Measurements from ENCODE around the gene ITGB8. TPM values are rescaled to one million over a fixed set of nuclear protein-coding genes. Genes with fewer than 3 reads are reported as not detected.
"Not testable (repeated sequence)": the region's sequence is repeated elsewhere in the genome, so short reads cannot be mapped to it uniquely, and the experiment has no call there.

Gene ITGB8
- total RNA-seq, 3 donors from 2014 or later (not counting 1 experiment from before 2014, with no cell fraction given): 0.39 to 12.8 TPM; not detected in 1

DNA sequence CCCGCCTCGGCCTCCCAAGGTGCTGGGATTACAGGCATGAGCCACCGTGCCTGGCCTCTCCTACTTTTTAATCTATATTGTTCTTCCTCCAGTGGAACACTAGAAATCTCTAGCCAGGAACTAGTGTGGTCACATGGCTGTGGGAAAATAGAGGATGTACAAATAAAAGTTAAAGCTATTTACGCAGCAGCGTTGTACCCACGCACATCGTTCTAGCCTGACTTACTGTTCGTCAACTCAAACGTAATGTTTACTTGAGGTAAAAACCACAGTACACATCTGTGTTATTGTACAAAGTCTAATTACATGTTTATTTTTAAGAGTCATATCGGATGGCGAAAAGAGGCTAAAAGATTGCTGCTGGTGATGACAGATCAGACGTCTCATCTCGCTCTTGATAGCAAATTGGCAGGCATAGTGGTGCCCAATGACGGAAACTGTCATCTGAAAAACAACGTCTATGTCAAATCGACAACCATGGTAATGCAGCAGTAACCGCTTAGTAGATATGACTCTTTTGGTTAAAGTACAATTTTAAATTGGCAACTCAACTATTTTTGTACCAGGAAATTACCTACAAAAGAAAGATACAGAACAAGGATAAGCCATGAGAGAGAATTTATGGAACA is 50.8 kb downstream of the ITGB8 start:
- H3K36me3 ChIP-seq (ENCODE audit: control insufficient read depth, insufficient read depth, low read length): no peaks in the 10 kb centered on the region
- H3K27me3 Mint-ChIP-seq (ENCODE audit: low read depth in 2 of 2): no peaks in the 10 kb centered on the region
- no peaks in the 10 kb centered on the region for H3K9me3 ChIP-seq (ENCODE audit: control insufficient read depth, insufficient read depth, low read length)
- no peaks in the 10 kb centered on the region for H3K27me3 ChIP-seq (ENCODE audit: control insufficient read depth, insufficient read depth, low read length)
- 93% methylated on average over 14 of the region's 17 CpGs for WGBS (ENCODE audit: insufficient coverage)
- H3K4me3 ChIP-seq (ENCODE audit: low read length): no peak overlapping the region
- H3K4me1 ChIP-seq (ENCODE audit: control insufficient read depth, insufficient read depth, low read length): no peaks in the 10 kb centered on the region
- intact Hi-C loops (cut with micrococcal nuclease): no loop called here
- H3K27ac Mint-ChIP-seq: no peak overlapping the region
- TF ChIP-seq, protein P1, sequence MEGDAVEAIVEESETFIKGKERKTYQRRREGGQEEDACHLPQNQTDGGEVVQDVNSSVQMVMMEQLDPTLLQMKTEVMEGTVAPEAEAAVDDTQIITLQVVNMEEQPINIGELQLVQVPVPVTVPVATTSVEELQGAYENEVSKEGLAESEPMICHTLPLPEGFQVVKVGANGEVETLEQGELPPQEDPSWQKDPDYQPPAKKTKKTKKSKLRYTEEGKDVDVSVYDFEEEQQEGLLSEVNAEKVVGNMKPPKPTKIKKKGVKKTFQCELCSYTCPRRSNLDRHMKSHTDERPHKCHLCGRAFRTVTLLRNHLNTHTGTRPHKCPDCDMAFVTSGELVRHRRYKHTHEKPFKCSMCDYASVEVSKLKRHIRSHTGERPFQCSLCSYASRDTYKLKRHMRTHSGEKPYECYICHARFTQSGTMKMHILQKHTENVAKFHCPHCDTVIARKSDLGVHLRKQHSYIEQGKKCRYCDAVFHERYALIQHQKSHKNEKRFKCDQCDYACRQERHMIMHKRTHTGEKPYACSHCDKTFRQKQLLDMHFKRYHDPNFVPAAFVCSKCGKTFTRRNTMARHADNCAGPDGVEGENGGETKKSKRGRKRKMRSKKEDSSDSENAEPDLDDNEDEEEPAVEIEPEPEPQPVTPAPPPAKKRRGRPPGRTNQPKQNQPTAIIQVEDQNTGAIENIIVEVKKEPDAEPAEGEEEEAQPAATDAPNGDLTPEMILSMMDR (IDR thresholded peaks at IDR 0.05): no peak
- H3K27ac ChIP-seq (ENCODE audit: low read length): no peak overlapping the region
- no peaks in the 10 kb centered on the region for H3K9me3 Mint-ChIP-seq
- no peaks in the 10 kb centered on the region for H3K4me1 Mint-ChIP-seq
- H3K36me3 Mint-ChIP-seq: no peaks in the 10 kb centered on the region
- ATAC-seq (no peak), DNase-seq (no peak)
- H3K4me3 Mint-ChIP-seq: no peak overlapping the region

DNA sequence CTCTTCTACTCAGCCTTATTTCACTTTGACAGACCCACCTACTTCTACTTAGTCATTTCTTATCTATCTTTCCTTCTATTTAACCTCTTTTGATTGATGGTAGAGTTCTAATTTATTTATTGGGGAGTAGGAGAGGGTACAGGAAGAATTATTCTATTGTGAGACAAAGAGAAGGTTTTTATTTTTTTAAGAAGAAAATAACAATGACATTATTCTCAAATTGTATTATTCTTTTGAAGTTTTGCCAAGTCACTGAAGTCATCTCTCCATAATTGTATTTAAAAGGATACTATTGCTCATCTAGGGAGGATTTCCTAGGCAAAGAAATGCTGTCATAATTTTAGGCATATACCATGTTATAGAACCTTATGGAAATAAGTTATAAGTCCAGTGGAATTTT is 52.7 kb downstream of the ITGB8 start:
- Histone ChIP-seq H3K27me3 (ENCODE audit: control insufficient read depth, insufficient read depth, low read length) (no peaks in the 10 kb centered on the region), H3K27ac (ENCODE audit: low read length) (no peak overlapping the region), H3K36me3 (ENCODE audit: control insufficient read depth, insufficient read depth, low read length) (no peaks in the 10 kb centered on the region), H3K9me3 (ENCODE audit: control insufficient read depth, insufficient read depth, low read length) (no peaks in the 10 kb centered on the region), H3K4me3 (ENCODE audit: low read length) (no peak overlapping the region), H3K4me1 (ENCODE audit: control insufficient read depth, insufficient read depth, low read length) (no peaks in the 10 kb centered on the region)
- DNase-seq (no peak), ATAC-seq (no peak)
- H3K36me3 Mint-ChIP-seq: no peaks in the 10 kb centered on the region
- no peaks in the 10 kb centered on the region for H3K9me3 Mint-ChIP-seq
- TF ChIP-seq, protein P1 (IDR thresholded peaks at IDR 0.05): no peak
- H3K27me3 Mint-ChIP-seq (ENCODE audit: low read depth in 2 of 2): no peaks in the 10 kb centered on the region
- intact Hi-C loops (cut with micrococcal nuclease): no loop called here
- no peaks in the 10 kb centered on the region for H3K4me1 Mint-ChIP-seq
- H3K4me3 Mint-ChIP-seq: no peak overlapping the region
- H3K27ac Mint-ChIP-seq: no peak overlapping the region

DNA sequence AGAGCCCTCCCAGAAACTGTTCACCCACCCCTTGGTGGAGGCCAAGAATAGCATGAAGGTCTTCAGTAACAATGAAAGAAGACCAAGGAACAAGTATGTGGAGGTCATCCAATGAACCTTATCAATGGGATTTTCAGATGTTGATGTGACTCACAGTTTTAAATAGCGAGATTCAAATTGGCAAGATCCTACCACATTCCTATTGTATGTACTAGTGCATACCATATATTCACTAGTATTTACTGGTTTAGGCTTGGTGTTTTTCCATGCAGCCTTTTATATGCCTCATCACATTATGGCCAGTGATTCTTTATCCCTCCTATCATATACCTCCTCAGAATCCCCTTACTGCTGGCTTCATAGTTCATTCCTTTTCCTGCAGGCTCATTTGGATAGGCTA is 54.4 kb downstream of the ITGB8 start:
- Histone ChIP-seq H3K4me1 (ENCODE audit: control insufficient read depth, insufficient read depth, low read length) (no peaks in the 10 kb centered on the region), H3K27ac (ENCODE audit: low read length) (no peak overlapping the region), H3K36me3 (ENCODE audit: control insufficient read depth, insufficient read depth, low read length) (no peaks in the 10 kb centered on the region), H3K9me3 (ENCODE audit: control insufficient read depth, insufficient read depth, low read length) (no peaks in the 10 kb centered on the region), H3K4me3 (ENCODE audit: low read length) (no peak overlapping the region), H3K27me3 (ENCODE audit: control insufficient read depth, insufficient read depth, low read length) (no peaks in the 10 kb centered on the region)
- no peaks in the 10 kb centered on the region for H3K9me3 Mint-ChIP-seq
- H3K36me3 Mint-ChIP-seq: no peaks in the 10 kb centered on the region
- no peak for ATAC-seq
- DNase-seq: no peak
- H3K4me3 Mint-ChIP-seq: no peak overlapping the region
- TF ChIP-seq, protein P1 (IDR thresholded peaks at IDR 0.05): no peak
- WGBS (ENCODE audit: insufficient coverage): no CpG with 5 or more reads among the region's 1 CpG
- intact Hi-C loops (cut with micrococcal nuclease): no loop called here
- no peaks in the 10 kb centered on the region for H3K4me1 Mint-ChIP-seq
- no peak overlapping the region for H3K27ac Mint-ChIP-seq
- no peaks in the 10 kb centered on the region for H3K27me3 Mint-ChIP-seq (ENCODE audit: low read depth in 2 of 2)

DNA sequence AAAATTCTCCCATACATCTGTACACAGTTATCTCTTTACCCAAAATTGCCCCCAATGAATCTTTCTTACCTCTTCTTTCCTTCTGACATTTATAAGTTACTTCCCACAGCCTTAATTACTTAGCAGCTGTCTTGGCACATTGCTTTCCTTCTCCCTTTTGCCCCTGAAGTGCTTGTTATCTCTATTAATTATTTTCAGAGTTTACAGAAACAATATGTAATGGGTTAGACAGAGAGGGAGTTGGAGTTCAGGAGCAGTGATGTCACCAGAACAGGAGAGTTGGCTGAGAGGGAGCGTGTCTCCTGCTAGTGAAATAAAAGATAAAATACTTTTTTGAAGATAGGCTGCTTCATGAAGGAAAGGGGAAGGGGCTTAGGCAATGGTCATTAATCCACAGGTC is 57.4 kb downstream of the ITGB8 start:
- Histone ChIP-seq H3K4me1 (ENCODE audit: control insufficient read depth, insufficient read depth, low read length) (no peaks in the 10 kb centered on the region), H3K4me3 (ENCODE audit: low read length) (no peak overlapping the region), H3K9me3 (ENCODE audit: control insufficient read depth, insufficient read depth, low read length) (no peaks in the 10 kb centered on the region), H3K27ac (ENCODE audit: low read length) (no peak overlapping the region), H3K36me3 (ENCODE audit: control insufficient read depth, insufficient read depth, low read length) (no peaks in the 10 kb centered on the region), H3K27me3 (ENCODE audit: control insufficient read depth, insufficient read depth, low read length) (no peaks in the 10 kb centered on the region)
- ATAC-seq (no peak), DNase-seq (no peak)
- H3K36me3 Mint-ChIP-seq: no peaks in the 10 kb centered on the region
- WGBS (ENCODE audit: insufficient coverage): 79% methylated on average over 1 of the region's 1 CpG
- H3K27ac Mint-ChIP-seq: no peak overlapping the region
- no peak overlapping the region for H3K4me3 Mint-ChIP-seq
- H3K9me3 Mint-ChIP-seq: peaks cover 0 to 2% of the 10 kb centered on the region in 2 donors
- intact Hi-C loops (cut with micrococcal nuclease): no loop called here
- no peaks in the 10 kb centered on the region for H3K27me3 Mint-ChIP-seq (ENCODE audit: low read depth in 2 of 2)
- TF ChIP-seq, protein P1 (IDR thresholded peaks at IDR 0.05): no peak
- no peaks in the 10 kb centered on the region for H3K4me1 Mint-ChIP-seq

DNA sequence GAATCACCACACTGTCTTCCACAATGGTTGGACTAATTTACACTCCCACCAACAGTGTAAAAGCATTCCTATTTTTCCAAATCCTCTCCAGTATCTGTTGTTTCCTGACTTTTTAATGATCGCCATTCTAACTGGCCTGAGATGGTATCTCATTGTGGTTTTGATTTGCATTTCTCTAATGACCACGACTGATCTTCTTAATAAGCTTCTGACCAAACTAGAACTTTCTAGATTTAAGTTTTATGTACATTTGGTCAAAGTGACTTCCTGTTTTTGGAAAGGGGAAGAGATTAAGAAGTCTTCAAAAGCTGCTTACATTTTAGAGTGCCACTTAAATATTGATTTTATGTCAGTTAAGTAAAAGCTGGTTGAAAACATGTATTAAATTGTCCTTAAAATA is 58.5 kb downstream of the ITGB8 start:
- intact Hi-C loops (cut with micrococcal nuclease); H3K36me3 ChIP-seq (ENCODE audit: control insufficient read depth, insufficient read depth, low read length); DNase-seq; H3K27ac ChIP-seq (ENCODE audit: low read length); H3K9me3 Mint-ChIP-seq; ATAC-seq; H3K27me3 ChIP-seq (ENCODE audit: control insufficient read depth, insufficient read depth, low read length); H3K4me3 ChIP-seq (ENCODE audit: low read length); H3K27ac Mint-ChIP-seq; H3K4me1 Mint-ChIP-seq; H3K9me3 ChIP-seq (ENCODE audit: control insufficient read depth, insufficient read depth, low read length); H3K4me3 Mint-ChIP-seq; H3K27me3 Mint-ChIP-seq (ENCODE audit: low read depth in 2 of 2); H3K4me1 ChIP-seq (ENCODE audit: control insufficient read depth, insufficient read depth, low read length); H3K36me3 Mint-ChIP-seq: not testable (repeated sequence)
- WGBS (ENCODE audit: insufficient coverage): no CpG with 5 or more reads among the region's 2 CpGs
